GM15510 (cell line): ENCODE results near the gene HK3.

Source experiments
- POLR2A ChIP-seq: IDR thresholded peaks from 3 replicates; pipeline ENCODE4 v1.6.1; 2011; ENCODE audit warnings: borderline replicate concordance; ENCODE audit not compliant: insufficient read length; ENCODE audit errors: extremely low read depth

Gene HK3

DNA sequence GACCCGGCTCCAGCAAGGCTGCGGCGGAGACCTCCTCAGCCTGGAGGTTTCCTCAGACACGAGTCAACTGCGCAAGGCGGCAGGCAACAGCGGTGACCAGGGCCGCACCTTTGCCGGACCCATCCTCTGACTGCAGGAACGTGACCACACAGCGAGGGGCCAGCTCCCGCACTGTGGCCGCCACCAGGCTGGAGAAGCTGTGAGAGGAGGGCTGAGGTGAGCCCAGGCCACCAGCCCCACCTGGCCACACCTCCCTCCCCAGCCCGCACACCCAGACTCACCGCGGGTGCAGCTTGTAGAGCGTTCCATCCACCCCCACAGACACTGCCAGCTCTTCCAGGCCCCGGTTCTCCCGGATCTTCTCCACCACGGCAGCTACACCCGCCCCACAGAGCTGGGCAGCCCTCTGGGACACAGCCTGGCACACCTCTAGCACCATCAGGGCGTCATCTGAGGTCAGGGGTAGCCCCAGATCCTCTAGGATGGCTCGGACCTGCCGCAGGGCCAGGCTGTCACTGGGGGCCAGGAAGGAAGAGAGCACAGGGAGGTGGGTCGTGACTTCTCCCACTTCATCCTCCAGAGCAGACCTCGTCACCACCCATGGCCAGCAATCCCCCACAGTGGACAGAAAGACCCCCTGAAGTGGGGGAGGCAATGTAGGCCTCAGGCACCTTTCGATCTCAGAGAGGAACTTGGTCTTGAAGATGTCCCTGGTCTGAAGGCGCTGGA, 18.0 kb downstream of the HK3 start:
- TF ChIP-seq POLR2A = no peak

GRCh38 chr5:176880366-176881020, 18.7 kb downstream of the HK3 start:
- no peak for TF ChIP-seq POLR2A

- no peak for TF ChIP-seq POLR2A
Measured at GRCh38 chr5:176879663-176880361, 19.3 kb downstream of the HK3 start.

GRCh38 chr5:176878906-176879662, 20.1 kb downstream of the HK3 start:
- TF ChIP-seq POLR2A = no peak

GRCh38 chr5:176878463-176878862, 20.7 kb downstream of the HK3 start:
- TF ChIP-seq POLR2A = no peak

DNA sequence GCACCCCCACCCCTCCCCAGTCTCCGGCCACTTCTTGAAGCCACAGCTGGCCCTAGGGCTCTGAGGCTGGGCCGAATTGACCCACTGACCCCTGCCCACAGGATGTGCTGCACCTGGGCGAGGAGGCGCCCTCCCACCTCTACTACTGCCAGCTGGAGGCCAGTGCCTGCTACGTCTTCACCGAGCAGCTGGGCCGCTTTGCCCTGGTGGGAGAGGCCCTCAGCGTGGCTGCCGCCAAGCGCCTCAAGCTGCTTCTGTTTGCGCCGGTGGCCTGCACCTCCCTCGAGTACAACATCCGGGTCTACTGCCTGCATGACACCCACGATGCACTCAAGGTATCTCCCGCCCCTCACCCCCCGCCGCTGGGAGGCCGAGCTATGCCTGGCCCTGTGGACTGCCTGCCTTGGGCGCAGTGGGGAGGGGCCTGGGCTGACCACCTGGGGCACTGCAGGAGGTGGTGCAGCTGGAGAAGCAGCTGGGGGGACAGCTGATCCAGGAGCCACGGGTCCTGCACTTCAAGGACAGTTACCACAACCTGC, 21.3 kb downstream of the HK3 start:
- TF ChIP-seq POLR2A = no peak

- TF ChIP-seq POLR2A = no peak
Measured at GRCh38 chr5:176876506-176877431, 22.4 kb downstream of the HK3 start.

DNA sequence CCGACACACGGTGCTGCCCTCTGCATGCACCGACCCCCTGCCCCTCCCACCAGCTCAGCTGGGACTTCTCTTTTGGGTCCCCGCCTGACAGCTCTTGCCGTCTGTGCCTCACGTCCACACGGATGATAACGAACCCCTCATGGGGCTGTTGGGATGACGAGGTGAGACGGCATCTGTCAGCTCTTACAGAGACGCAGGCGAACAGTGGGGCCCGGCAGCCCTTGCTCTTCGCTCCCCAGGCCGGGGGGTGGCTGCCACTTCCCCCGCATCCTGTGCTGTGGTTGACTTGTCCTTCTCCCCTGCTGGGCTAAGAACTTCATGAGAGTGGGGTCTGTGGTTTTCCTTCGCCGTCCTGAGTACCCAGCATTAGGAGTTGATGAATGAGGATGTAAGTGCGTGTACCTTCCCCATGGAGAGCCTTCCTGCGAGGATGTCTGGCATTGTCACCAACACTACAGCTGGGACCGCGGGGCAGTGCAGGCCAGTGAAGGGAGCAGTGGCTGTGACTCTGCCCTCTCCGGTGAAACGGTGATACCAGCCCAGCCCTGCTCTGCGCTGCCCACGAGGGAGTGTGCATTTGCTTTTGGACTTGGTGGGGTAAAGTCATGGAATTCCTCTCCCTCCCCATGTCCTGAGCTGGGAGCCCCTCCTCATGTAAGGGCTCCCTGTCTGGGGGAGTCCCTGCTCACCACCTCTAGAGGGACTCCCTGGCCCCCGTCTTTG, 23.2 kb downstream of the HK3 start:
- TF ChIP-seq POLR2A = no peak

DNA sequence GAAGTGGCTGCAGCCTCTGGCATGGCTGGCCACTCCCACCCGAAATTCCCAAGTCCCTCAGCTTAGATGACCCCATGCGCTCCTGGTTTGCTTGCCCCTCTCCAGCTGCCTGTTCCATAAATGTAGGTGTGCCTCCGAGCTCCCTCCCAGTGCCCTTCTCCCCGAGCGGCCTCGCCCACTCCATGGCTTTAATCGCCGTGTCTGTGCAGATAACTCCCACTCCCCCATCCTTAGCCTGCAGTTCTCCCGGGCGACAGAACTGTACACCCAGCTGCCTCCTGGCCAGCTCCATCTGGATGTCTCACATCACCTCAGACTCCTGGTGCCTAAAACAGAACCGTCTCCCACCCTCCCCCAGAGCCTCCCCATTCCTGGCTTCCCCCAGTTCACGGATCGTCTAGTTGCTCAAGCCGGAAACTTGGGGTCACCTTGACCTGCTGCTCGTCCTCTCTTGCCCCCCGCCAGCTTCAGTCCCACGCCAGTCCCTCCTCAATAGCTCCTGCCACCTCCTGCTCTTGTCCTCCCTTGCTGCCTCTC, 24.1 kb downstream of the HK3 start:
- no peak for TF ChIP-seq POLR2A

GRCh38 chr5:176874198-176874780, 24.9 kb downstream of the HK3 start:
- TF ChIP-seq POLR2A = no peak

- TF ChIP-seq POLR2A = no peak
Measured at GRCh38 chr5:176873541-176874172, 25.5 kb downstream of the HK3 start.

GRCh38 chr5:176870110-176870591, 29.0 kb downstream of the HK3 start:
- TF ChIP-seq POLR2A = no peak

GRCh38 chr5:176869501-176870109, 29.5 kb downstream of the HK3 start:
- TF ChIP-seq POLR2A = no peak
